ENCODE measurements around the gene HNRNPA1.

- TF ChIP-seq POLR2A (IDR thresholded peaks at IDR 0.05; ENCODE audit: low read length) (no peak), GATA1 (IDR thresholded peaks at IDR 0.05; ENCODE audit: low read depth, low read length) (no peak)
Observed at GRCh38 chr12:54240129-54240528, 40.4 kb upstream of the HNRNPA1 start.
